Measurements from ENCODE around the gene LPP.

LPP gene

GRCh38 chr3:188529228-188529627 lies 375.3 kb downstream of the LPP start:
- no peak for DNase-seq

DNA sequence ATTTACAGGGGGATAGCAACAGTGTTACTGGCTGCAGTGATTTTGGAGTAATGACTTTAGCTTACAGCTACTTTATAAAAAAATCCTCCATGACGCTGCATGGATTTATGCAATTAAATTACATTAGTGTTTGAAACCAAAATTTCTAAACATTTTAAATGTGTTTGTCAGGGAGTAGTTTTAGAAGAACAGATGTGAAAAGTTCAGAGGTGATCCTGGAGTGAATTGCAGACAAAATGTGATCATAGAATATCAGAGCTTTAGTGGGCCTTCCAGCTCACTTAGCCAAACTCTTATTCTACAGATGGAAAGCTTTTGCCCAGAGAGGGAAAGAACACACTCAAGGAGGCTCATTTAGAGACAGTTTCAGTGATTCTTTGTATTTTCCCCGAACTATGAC lies 376.3 kb downstream of the LPP start:
- no peak for DNase-seq

- no peak for DNase-seq
Observed at GRCh38 chr3:188531210-188531609, 377.3 kb downstream of the LPP start.

DNA sequence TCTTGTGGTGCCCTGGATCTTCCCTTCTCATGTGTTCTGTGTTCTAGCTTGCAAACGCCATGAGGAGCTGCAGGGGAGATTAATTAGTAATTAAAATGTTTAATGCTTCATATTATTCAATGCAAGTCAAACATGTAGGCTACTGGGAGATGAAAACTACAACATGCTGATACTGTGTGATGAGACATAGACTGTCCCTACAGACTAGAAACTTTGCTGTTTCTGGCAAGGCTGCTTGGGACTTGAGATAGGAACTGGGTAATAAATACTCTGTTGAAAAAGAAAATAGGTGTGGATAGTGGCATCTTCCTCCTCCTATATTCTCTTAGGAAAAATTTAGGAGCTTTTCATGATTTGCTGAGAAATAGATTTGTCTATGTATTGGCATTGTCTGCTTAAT lies 379.2 kb downstream of the LPP start:
- no peak for DNase-seq

DNA sequence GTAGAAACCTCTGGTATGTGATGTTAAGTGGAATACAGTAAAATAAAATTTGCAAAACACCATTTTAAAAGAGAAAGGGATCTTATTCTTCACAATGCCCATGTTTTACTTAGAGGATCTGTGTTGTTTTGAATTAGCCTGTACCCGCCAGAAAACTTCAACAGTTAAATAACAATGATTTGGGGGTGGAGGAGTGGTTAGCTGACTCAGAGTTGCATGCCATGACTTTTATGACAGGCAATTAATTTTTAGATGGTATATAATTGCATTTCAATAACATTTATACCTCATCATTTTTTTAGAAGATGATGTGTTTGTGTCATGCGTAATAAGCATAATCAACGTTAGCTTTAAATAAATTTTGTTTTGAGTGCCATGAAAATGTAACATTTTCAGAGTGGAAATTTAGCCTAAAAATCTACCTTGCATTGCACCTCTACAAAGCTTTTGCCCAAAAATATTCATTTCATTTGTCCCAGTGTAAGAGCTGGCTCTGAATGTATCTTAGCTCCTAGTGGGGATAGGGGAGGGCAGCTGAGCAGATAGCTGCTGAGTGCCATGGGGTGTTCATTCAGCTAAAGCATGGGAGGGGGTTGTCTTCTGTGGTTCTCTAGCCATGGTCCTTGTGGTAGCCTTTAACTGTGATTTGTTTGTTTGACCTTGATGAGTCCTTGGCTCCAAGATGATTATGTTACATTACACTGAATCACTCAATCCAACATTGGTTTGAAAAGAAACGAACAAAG lies 379.8 kb downstream of the LPP start:
- DNase-seq: no peak

DNA sequence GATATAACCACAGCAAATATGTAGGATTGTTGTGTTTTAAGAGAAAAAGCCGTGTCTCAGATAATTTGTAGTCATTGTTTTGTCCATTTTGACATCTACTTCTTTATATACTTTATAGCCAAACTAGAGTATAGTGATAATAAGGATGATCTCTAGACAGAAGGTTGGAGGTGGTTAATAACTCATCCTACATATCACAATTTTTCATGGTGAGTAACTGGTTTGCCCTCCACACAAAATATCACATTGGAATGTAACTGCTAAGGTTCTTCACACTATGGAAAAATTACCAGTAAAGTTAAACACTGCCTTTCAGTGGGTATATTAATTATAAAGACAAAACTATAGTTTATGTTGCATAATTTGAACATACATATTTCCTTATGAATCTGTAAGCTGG lies 380.7 kb downstream of the LPP start:
- no peak for DNase-seq

DNA sequence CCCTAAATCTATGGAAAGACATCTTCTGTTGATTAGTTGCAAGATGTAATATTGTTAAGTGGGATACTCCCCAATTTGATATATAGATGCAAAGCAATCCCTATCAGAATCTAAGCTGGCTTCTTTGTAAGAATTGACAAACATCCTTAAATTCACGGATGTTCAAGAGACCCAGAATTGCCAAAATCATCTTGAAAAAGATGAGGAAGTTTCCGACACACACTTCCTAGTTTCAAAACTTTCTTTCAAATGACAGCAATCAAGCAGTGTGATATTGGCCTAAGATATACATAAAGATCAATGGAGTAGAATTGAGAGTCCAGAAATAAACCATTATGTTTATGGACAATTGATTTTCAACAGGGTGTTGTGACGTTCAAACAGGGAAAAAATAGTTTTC lies 383.6 kb downstream of the LPP start:
- DNase-seq: no peak

DNA sequence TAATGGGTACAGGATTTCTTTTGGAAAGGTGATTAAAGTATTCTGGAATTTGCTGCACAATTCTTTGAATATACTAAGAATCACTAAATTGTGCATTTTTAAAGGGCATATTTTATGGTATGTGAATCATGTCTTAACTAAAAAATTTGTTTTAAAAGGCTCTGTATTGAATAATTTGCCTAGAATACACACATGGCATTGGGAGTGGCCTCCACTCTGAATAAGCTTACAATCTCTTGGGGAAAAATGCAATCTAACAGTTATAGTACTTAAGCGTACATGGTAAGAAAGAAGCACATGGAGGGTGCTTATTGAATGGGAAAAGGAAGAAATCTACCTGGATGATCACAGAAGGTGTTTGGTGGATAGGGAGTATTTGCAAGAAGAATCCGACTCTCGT lies 385.1 kb downstream of the LPP start:
- DNase-seq: no peak

GRCh38 chr3:188539631-188540194 lies 385.8 kb downstream of the LPP start:
- no peak for DNase-seq

DNA sequence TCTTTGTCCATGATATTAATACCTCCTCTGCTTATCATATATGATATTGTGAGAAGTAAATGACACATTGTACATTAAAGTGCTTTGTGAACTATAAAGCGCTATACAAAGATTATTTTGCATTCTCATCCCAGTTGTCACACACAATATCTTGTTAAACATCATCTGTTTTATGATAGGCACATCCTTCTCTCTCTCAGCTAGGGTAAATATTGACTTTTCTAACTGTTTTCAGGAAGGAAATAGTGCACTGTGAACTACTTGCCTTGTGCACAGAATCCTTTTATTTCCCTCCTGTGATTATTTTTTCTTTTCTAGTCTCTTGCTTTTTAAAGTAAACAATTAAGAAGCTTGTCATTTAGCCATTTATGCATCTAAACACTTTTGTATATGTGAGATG lies 388.2 kb downstream of the LPP start:
- no peak for DNase-seq

- DNase-seq: no peak
Observed at GRCh38 chr3:188544012-188544411, 390.1 kb downstream of the LPP start.

DNA sequence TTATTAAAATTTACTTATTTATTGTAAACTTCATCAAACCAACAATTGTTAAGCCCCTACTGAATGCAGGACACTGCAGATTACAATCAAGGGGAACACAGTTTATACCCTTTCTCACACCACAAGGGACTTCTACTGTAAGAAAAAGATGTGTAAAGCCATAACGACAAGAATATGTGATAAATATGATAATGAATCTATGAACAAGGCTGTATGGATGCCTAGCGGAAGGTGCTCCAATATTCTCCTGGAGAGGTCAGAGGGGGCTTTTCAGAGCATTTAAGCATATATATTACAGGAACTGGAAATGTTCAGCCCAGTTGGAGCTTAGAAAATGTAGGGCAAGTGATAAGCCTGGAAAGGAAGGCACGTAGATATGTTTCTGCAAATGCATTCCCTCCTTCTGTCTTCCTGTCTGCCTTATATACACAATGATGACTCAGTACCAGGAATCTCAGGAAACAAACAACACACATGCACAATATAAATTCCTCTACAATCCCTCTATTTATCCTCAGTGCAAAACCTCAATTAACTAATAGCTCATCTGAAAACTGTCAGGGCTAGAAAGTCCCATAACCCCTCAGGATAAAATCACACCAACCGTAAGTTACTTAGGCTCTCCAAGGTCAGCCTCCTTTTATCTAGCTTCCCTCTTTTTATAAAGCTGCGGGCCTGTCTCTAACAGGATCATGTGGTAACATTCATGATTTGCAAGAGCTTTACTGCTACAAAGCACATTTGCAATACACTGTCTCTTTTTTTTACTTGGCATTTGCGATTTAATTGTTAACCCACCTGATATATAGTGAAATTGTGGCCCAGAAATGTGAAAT lies 393.1 kb downstream of the LPP start:
- DNase-seq: no peak

- DNase-seq: no peak
Observed at GRCh38 chr3:188553569-188553968, 399.6 kb downstream of the LPP start.

DNA sequence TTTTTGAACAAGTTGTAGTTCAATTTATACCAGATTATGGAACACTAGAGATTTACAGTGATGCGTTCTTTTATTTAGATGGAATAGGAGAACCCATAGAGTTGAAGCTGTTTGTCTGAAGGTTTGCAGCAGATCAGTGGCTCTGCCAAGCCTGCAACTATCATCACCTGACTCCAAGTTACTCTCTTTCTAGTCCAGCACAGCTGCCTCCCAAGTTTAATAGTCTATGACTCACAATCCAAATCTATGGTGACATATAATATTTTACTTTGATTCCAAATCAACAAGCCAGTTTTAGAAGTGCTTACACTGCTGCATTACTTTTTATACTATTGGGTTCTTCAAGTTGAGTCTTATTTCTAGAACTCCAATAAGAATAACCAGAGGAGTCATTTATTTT lies 400.4 kb downstream of the LPP start:
- no peak for DNase-seq

GRCh38 chr3:188557235-188557634 lies 403.3 kb downstream of the LPP start:
- no peak for DNase-seq

GRCh38 chr3:188558343-188559071 lies 404.6 kb downstream of the LPP start:
- no peak for DNase-seq

GRCh38 chr3:188559072-188559429 lies 405.1 kb downstream of the LPP start:
- no peak for DNase-seq

DNA sequence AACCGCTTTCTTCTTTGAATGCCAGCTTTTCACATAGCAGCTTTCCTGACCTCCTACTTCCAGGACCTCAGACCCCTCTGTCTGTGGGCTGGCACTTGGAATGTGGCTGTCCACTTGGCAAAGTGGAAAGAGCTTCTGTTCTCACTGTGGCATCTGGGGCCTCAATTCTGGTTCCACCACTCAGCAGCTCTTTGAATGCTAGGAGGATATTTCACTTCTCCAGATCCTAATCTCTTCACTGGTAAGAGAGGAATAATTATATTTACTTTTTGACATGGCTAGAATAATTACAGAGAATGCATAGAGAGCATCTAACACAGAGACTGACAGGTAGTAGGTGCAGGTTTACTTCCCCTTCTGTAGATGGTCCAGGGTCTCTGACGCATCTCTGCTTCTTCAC lies 405.9 kb downstream of the LPP start:
- DNase-seq: no peak

GRCh38 chr3:188562144-188562543 lies 408.2 kb downstream of the LPP start:
- no peak for DNase-seq

DNA sequence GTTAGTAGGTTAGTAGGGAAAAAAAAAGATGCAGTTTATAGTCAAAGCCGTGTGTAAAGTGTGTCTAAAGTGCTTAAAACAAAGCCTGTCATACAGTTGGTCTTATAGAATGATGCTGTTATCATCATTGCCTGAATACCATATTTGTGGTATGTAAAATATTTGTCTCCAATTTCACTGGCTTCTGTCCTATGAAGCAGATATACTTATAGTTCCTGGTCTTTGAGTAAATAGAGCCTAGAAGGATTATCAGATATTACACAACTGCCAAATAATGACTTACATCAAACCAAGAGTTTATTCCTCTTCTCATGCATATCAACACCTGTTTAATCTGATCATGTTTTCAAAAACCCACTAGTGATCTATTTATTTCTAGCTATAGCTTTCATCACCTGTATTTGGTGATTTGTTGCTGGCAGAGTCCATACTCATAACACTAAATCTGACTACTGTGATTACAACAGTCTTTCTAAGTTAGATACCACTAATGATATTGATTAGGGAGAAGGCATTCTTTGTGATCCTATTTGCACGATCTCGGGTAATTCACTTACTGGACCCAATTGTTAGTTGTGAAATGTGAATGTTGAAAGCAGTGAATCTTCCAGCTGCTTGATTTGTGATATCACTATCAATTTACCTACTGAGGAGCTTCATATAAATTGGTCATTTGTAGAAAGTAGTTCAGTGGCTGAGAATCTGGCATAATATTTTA lies 413.7 kb downstream of the LPP start:
- no peak for DNase-seq

DNA sequence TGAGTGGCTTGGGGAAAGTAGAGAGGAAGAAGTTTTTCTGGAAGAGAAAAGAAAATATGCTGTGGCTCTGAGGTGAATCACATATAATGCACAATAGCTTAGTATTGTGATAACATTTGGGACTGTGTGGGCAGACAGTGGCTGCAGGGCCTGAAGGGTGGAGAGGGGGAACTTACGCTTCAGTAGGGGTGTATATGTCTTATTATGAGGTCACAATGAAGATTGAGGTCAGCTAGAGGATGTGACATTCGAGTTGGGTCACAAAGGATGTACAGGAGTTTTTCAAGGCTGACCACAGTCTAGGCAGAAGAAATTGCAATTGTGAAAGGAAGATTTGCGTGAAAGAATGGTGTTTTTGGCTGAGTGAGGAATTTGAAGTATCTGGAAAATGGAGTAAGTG lies 414.8 kb downstream of the LPP start:
- no peak for DNase-seq

GRCh38 chr3:188571531-188572095 lies 417.7 kb downstream of the LPP start:
- no peak for DNase-seq
